NCI-H510A (cell line): Measurements from ENCODE around the gene DMP1.
"Not testable (repeated sequence)": the region's sequence is repeated elsewhere in the genome, so short reads cannot be mapped to it uniquely, and the experiment has no call there.

ENCODE experiments used
- DNase-seq: peaks from one replicate; lab custom pipeline; 2025; lab: John Stamatoyannopoulos, UW

DMP1 gene

DNA sequence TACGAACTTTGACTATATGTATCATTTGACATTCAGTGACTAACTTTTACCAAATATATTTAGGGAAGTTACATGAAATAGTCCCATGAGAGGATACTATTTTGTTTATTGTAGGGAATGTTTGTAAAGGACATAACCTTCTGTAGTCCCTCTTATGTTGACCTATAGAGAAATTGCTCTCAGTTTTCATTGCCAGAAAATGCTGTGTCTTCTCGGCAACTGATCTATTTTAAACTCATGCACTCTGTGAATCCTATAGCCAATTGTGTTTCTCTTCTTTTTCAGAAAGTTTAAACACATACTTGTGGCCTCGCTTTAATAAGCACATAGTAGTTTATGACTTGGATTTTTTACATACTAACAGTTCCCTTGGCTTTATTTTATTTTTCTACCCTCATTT lies 38.2 kb downstream of the DMP1 start:
- no peak for DNase-seq

DNA sequence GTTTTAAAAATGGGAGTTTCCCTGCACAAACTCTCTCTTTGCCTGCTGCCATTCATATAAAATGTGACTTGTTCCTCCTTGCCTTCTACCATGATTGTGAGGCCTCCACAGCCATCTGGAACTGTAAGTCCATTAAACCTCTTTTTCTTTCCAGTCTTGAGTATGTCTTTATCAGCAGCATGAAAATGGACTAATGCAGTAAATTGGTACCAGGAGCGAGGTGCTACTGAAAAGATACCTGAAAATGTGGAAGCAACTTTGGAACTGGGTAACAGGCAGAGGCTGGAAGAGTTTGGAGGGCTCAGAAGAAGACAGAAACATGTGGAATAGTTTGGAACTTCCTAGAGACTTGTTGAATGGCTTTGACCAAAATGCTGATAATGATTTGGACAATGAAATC lies 40.9 kb downstream of the DMP1 start:
- not testable (repeated sequence) for DNase-seq

DNA sequence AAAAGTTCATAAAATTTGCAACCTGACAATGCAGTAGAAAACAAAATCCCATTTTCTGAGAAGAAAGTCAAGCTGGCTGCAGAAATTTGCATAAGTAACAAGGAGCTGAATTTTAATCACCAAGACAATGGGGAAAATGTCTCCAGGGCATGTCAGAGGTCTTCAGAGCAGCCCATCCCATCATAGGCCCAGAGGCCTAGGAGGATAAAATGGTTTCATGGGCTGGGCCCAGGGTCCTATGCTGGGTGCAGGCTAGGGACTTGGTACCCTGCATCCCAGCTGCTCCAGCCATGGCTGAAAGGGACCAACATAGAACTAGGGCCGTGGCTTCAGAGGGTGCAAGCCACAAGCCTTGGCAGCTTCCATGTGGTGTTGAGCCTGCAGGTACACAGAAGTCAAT lies 42.0 kb downstream of the DMP1 start:
- not testable (repeated sequence) for DNase-seq

GRCh38 chr4:87697272-87697671 lies 47.2 kb downstream of the DMP1 start:
- no peak for DNase-seq

- DNase-seq = no peak
These were observed 47.9 kb downstream of the DMP1 start for GRCh38 chr4:87697945-87698344.

- DNase-seq = no peak
These were observed 48.3 kb downstream of the DMP1 start for GRCh38 chr4:87698394-87698793.

DNA sequence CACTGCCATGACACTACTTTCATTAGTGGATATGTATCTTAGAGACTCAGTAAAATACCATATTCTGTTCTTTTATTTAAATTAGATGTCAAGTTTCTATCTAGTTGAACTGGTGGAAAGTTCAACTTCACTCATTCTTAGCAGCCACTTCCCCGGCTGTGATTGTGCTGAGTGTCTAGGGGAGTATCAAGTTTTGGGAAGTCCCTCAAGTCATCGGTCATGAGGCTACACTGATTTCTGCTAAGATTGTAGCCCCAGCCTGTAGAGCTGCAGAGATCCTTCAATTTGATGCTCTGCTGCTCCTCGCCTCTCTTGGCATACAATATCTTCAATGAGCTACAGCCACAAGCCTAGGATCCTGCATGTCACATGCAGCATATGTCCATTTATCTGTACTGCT lies 53.9 kb downstream of the DMP1 start:
- DNase-seq = no peak

DNA sequence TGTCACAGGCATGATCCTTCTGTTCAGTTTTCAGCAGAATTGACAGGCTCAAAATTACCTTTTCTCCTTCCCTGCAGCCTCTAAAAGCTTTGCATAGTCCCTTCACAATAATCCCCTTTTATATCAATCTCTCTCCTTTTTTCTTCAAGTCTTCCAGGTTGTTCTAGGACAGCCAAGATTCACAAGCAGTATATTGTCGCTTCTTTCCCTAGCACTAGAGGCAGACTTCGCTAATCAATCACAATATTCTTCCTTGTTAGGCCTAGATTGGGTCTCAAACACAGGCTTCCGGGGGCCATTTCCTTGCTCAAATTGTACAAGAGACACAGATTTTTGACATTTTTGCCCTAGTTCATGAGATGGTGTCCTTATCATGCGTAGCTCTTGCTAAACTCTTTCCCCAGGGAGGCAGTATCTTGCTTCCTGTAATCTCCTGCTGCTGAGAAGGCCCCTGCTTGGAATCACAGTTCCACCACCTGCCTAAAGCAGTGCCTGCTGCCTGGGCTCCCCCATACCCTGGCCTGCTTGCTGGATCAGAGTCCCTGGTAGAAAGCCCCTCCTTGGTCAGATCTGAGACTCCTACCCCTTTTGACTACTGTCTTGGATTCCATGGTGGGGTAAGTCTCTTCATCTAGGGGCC lies 57.3 kb downstream of the DMP1 start:
- no peak for DNase-seq
